Amniotic stem cell (primary cell): ENCODE data around the gene OR5H14.

Experiments used
- DNase-seq: peaks from one replicate; lab custom pipeline; 2025; lab: John Stamatoyannopoulos, UW

OR5H14 gene

GRCh38 chr3:98199020-98199419 lies 51.7 kb downstream of the OR5H14 start:
- no peak for DNase-seq
